NCI-H226 (cell line): Measurements from ENCODE around the gene FBLN1.

Source experiments
- DNase-seq: peaks from one replicate; pipeline ENCODE4 v3.0.0-alpha.2; 2015

Gene FBLN1

DNA sequence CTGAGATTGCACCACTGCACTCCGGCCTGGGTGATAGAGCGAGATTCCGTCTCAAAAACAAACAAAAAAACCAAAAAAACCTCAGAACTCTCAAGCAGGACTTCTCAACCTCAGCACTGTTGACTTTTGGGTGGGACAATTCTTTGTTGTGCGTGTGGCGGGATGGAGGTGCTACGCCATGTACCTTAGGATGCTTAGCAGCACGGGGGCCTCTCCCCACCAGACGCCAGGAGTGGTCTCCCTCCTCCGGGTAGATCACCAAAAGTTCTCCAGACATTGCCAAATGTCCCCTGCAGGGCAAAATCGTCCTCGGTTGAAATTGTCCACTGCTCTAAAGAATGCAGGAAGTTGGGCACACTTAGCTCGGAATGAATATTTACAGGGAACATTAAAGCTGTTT is 142.0 kb downstream of the FBLN1 start:
- no peak for DNase-seq

DNA sequence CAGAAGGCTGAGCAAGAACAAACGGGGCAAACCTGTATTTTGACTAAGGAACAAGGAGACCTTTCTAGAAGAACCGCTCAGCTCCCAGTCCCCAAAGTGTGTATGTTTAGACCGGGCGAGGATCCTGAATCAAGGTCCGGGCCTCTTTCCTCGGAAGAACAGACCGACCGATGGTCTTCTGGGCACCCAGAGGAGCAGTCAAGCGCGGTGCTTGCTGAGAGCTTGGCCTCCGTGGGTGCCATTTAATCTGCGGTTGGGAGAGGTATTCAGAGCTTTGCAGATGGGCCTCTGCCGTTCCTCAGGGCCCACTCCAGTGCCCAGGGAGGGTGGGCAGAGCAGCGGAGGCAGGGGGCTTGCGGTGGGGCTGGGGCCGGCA is 142.5 kb downstream of the FBLN1 start:
- no peak for DNase-seq

DNA sequence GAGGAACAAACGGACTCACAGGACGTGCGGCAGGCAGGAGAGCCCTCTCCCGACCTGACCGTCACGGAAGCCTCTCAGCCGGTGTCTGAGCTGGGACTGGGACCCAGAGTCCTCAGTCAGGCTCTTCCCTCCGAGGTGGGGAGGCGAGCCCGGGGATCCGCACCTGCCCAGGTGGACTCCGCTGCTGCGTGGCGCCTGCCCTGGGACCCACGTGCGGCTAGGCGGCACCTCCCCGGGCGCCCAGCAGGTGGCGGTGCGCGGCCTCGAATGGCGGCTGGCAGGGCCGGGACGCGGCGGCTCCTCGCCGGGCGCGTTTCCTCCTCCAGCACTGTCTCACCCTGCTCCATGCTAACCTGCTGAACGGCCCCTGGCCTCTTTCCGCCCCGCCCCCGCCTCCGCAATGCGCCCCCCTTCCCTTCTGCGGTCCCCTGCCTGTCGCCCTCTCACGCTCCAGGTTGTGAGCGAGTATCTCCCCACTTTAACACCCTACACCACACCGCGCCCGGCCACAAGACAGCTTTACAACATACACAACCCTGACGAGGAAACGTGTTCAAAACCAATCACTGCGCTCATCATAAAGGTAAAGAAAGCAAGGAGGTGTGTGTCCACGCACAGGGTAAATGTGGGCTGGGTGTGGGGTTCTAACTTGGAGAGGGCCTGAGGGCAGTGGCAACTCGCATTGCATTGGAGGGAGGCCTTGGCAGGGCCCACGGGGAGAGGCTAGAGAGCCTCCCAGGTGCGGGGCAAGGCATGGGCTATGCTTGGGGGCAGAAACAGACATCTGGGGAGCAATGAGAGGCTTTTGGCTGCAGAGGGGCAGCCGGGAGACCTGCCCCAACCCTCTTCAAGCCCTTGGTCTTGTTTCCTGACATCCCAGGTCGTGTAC is 143.1 kb downstream of the FBLN1 start:
- peak; percentile 3 for DNase-seq

DNA sequence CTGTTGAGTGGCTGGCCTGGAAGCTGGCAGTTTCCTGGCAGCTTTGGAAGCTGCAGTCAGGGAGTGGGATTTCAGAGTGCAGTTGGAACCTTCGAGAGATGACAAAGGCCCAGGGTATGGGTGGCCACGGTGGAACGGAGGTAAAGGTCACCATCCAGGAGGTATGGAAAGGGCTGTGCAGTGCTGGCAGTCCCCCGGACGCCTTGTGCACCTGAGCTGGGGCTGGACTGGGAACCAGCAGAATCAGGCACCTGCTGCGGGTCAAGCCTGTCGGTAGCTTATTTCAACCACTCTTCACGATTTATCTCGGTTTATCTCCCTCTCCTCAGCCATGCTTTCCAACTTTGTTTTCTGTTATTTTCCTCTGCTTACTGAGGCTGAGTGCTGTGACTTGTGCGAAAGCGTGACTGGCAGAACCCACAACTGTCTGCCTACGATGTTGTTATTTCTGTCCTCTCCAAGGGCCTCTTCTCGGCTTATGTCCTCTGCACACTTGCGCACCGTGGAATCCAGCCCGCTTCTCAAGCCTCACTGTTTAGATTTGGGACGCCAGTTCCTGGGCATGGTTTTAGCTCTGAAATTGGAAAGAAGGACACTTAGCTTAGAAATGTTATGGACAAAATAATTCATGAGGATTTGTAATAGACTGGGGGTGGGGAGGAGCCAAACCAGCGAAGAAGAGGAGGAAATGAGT is 145.0 kb downstream of the FBLN1 start:
- DNase-seq: no peak

DNA sequence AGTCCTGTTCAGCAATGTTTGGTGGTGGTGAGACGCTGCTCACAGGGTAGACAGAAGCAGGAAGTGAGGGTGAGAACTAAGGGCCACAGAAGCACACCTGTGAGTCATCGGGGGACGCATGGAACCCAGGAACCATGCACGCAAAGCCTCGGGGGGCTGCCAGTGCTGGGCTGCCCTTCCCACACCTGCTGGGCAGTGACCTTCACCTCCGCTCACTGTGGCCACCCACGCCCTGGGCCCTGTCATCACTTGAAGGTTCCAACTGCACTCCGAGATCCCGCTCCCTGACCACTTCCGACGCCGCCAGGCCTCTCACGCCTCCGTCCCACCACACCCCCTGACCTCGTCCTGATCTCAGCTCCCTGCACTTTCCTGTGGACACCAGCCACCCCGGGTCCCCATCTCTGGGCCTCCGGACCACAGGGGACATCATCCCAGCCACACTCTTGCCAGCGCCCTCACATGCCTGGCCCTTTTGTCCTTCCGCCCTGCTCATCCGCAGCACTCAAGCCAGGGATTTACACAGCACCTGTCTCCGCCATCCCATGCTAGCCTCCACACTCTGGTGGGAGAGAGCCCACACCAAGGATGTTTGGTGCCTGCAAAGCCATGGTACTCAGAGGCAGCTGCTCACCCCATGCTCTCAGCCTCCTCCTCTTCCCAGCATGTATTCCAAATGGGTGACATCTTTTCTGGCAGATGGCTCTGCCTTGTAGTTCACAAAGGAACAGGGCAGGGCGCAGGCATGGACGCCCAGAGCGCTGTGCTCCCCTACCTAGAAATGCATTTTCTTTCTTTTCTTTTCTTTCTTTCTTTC is 145.8 kb downstream of the FBLN1 start:
- DNase-seq: no peak

DNA sequence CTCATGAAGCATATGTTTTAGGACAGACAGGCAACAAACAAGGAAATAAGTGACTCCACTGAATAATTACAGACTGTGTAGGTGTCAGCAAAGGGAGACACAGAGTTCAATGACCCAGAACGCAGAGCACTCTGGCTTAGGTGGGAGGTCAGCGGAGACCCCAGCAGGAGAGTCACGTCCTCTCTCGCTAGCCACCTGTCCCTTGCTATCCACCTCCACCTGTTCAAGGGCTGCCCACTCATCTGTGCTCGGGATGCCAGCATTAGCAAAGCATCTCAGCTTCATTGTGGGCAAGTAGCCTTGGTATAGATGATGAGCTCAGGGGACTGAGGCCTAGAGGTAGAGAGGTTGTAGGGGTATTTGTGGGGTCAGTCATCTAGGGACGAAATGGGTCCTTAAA is 147.1 kb downstream of the FBLN1 start:
- DNase-seq: no peak

DNA sequence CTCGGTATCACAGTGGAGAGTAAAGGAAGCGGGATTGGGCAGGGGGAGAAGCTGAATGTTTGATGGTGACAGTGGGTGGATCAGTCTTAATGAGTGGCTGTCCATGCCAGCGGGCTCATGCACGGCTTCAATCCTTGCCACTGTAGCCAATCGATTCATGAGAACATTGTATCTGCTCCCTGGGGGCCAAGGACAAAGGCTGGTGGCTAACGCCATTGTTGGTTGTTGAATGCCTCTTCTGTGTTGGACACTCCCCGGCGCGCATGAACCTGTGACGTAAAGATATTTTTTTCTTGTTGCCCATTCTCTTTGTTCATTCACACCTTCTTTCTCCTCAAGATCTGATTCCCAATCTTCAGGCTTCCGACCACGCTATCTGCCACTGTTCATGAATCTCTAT is 148.0 kb downstream of the FBLN1 start:
- no peak for DNase-seq
